Measurements from ENCODE around the gene MRPL24. TPM values are rescaled to one million over a fixed set of nuclear protein-coding genes. Genes with fewer than 3 reads are reported as not detected.

The MRPL24 gene
- total RNA-seq, 1 donor from 2014 or later = 60.3 TPM

- FAIRE-seq (no peak), DNase-seq (ENCODE audit: low read depth) (no peak)
- no peak for TF ChIP-seq CTCF (IDR thresholded peaks at IDR 0.05; ENCODE audit: insufficient read depth, low read length, severe bottlenecking)
- no peaks in the 10 kb centered on the region for H3K36me3 ChIP-seq (ENCODE audit: control insufficient read depth, insufficient read depth, low read length)
- H3K27me3 ChIP-seq (ENCODE audit: control insufficient read depth, insufficient read depth, low read length) = no peaks in the 10 kb centered on the region
- no peak overlapping the region for H3K4me3 ChIP-seq (ENCODE audit: low read depth, low read length)
Observed at GRCh38 chr1:156756355-156756754, 15.5 kb upstream of the MRPL24 start.

- TF ChIP-seq CTCF (IDR thresholded peaks at IDR 0.05; ENCODE audit: insufficient read depth, low read length, severe bottlenecking) = no peak
- DNase-seq (ENCODE audit: low read depth) (no peak), FAIRE-seq (no peak)
Observed at GRCh38 chr1:156755527-156755950, 14.7 kb upstream of the MRPL24 start.

GRCh38 chr1:156754219-156754618, 13.3 kb upstream of the MRPL24 start:
- Histone ChIP-seq H3K27me3 (ENCODE audit: control insufficient read depth, insufficient read depth, low read length) (no peaks in the 10 kb centered on the region), H3K4me3 (ENCODE audit: low read depth, low read length) (no peak overlapping the region), H3K36me3 (ENCODE audit: control insufficient read depth, insufficient read depth, low read length) (no peaks in the 10 kb centered on the region)
- TF ChIP-seq CTCF (IDR thresholded peaks at IDR 0.05; ENCODE audit: insufficient read depth, low read length, severe bottlenecking) = no peak
- no peak for FAIRE-seq
- DNase-seq (ENCODE audit: low read depth) = no peak

More at GRCh38 chr1:156755527-156755950, 14.7 kb upstream of the MRPL24 start:
- no peak overlapping the region for H3K4me3 ChIP-seq (ENCODE audit: low read depth, low read length)
- no peaks in the 10 kb centered on the region for H3K27me3 ChIP-seq (ENCODE audit: control insufficient read depth, insufficient read depth, low read length)
- no peaks in the 10 kb centered on the region for H3K36me3 ChIP-seq (ENCODE audit: control insufficient read depth, insufficient read depth, low read length)

- H3K36me3 ChIP-seq (ENCODE audit: control insufficient read depth, insufficient read depth, low read length) = no peaks in the 10 kb centered on the region
- DNase-seq (ENCODE audit: low read depth) (peak; percentile 26), FAIRE-seq (no peak)
- no peak for TF ChIP-seq CTCF (IDR thresholded peaks at IDR 0.05; ENCODE audit: insufficient read depth, low read length, severe bottlenecking)
- no peaks in the 10 kb centered on the region for H3K27me3 ChIP-seq (ENCODE audit: control insufficient read depth, insufficient read depth, low read length)
- H3K4me3 ChIP-seq (ENCODE audit: low read depth, low read length) = no peak overlapping the region
Observed at GRCh38 chr1:156752843-156753482, 12.1 kb upstream of the MRPL24 start.

GRCh38 chr1:156751757-156752481, 11.0 kb upstream of the MRPL24 start:
- no peaks in the 10 kb centered on the region for H3K27me3 ChIP-seq (ENCODE audit: control insufficient read depth, insufficient read depth, low read length)
- peak; percentile 10 for TF ChIP-seq CTCF (IDR thresholded peaks at IDR 0.05; ENCODE audit: insufficient read depth, low read length, severe bottlenecking)
- no peaks in the 10 kb centered on the region for H3K36me3 ChIP-seq (ENCODE audit: control insufficient read depth, insufficient read depth, low read length)
- FAIRE-seq (no peak), DNase-seq (ENCODE audit: low read depth) (peak; percentile 84)
- peak overlapping the region; percentile 71 for H3K4me3 ChIP-seq (ENCODE audit: low read depth, low read length)

Measured in bronchial epithelial cell (primary cell).